Omental fat pad (tissue), 4 donors: Measurements from ENCODE around the gene GINS1. TPM values are rescaled to one million over a fixed set of nuclear protein-coding genes. Genes with fewer than 3 reads are reported as not detected.

Source experiments
- ATAC-seq: fragments of 150-250 bp; one replicate; pipeline ENCODE4 v1.9.1; 2016; ENCODE audit warnings: mild to moderate bottlenecking, moderate library complexity; ENCODE audit not compliant: low FRiP score
- DNase-seq: peaks from one replicate; pipeline ENCODE4 v3.0.0-alpha.2; 2019; ENCODE audit warnings: low spot score
- CTCF ChIP-seq, 3 donors: fragments of 450-650 bp; IDR thresholded peaks; one replicate each; pipeline ENCODE4 v1.5.1; 2016 to 2017; ENCODE audit warnings: antibody characterized with exemption in 3 of 3, mild to moderate bottlenecking in 3 of 3, moderate library complexity in 2 of 3
- total RNA-seq, 4 donors: library from RNA; depleted of rRNA; stranded (reverse); fragments of >200 nt; gene quantifications; one replicate each; pipeline ENCODE4 v1.1.0, GENCODE V29; 2016

Gene GINS1
- total RNA-seq, 4 donors from 2014 or later: 0.13 to 1.1 (median 0.58) TPM

- DNase-seq: no peak
- ATAC-seq: no peak
- no peak for TF ChIP-seq CTCF (IDR thresholded peaks at IDR 0.05)
These were observed 76.1 kb downstream of the GINS1 start for GRCh38 chr20:25483431-25484132.

GRCh38 chr20:25484224-25484846 lies 76.9 kb downstream of the GINS1 start:
- ATAC-seq (no peak), DNase-seq (no peak)
- no peak for TF ChIP-seq CTCF (IDR thresholded peaks at IDR 0.05)

DNA sequence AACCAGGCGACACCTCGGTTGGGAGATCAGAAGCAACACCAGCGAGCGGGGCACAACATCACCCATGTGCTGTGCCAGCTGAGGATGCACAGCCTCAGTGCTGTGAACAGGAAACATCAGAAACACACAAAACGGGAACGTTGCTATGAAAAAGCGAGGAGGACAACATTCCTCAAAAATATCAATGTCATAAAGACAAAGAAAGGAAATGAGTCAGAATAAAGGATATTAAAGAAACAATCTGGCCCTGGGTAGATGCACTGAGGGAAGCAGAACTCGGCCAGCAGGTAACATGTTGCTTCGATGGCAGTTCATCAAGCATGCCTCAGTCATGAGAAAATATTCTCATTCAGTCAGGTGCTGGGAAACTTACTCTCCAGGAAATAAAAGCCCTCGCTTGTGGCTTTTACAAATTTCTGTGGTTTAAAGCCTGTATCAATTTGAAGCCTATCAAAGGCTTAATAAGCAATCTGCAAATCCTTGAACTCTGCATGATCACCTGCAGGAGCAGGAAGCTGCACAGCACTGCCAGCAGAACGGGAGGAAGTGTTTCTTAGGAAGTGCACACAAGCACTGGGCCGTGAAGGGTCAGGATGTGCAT lies 77.5 kb downstream of the GINS1 start:
- ATAC-seq: no peak
- no peak for TF ChIP-seq CTCF (IDR thresholded peaks at IDR 0.05)
- DNase-seq: no peak

DNA sequence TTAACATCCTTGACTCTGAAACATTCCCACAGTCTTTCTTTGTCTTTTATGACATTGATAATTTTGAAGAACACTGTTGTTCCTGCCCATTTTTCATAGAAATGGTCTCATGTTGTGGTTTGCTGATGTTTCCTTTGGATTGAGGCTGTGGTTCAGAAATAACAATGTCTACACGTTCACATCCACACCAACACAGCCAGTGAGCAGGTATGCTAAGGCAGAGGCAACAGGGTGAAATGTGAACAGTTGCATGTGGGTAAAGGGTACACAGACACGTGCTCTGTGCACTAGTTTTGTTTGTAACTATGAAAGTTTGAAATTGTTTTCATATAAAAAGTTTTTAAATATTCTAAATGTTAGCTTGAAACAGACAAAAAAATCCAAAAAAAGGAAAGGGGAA lies 78.4 kb downstream of the GINS1 start:
- DNase-seq (no peak), ATAC-seq (no peak)
- no peak for TF ChIP-seq CTCF (IDR thresholded peaks at IDR 0.05)

DNA sequence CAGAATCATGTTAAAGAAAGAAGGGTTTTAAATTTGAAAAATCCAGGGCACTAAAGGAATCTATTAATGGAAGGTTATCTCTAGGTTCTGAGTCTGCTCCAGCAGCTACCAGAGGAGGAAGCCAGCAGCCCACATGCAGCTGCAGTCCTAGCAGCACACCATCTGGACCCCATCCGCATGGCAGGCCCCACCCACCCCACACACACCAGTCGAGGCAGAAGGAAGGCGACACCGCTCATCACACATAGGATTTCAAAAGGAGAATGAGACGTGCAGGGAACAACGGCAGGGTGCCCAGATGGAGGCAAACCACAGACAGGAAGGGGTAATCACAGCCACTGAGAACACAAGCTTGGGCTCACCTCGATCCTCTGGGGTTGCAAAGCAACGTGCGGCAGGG lies 78.9 kb downstream of the GINS1 start:
- no peak for TF ChIP-seq CTCF (IDR thresholded peaks at IDR 0.05)
- ATAC-seq (no peak), DNase-seq (no peak)

- ATAC-seq (no peak), DNase-seq (no peak)
- TF ChIP-seq CTCF (IDR thresholded peaks at IDR 0.05): no peak
These were observed 79.8 kb downstream of the GINS1 start for GRCh38 chr20:25487306-25487705.

- ATAC-seq: no peak
- DNase-seq: no peak
- TF ChIP-seq CTCF (IDR thresholded peaks at IDR 0.05): no peak
These were observed 80.5 kb downstream of the GINS1 start for GRCh38 chr20:25487975-25488374.
